Neural progenitor cell (in vitro differentiated cells): ENCODE results near the gene QRICH1. TPM values are rescaled to one million over a fixed set of nuclear protein-coding genes. Genes with fewer than 3 reads are reported as not detected.

ENCODE experiments used
- DNase-seq: peaks from one replicate; pipeline ENCODE4 v3.0.0-alpha.2; 2016; ENCODE audit warnings: low spot score
- H2AFZ ChIP-seq: fragments of 200-600 bp; sonication (generic); replicated peaks from 2 replicates; pipeline ENCODE4 v1.6.1; 2016; ENCODE audit warnings: antibody characterized with exemption
- H3F3A ChIP-seq: fragments of 200-600 bp; sonication (generic); 2 replicates; pipeline ENCODE4 v1.6.1; 2016; ENCODE audit warnings: antibody characterized with exemption, low read depth
- H3K27ac ChIP-seq: fragments of 200-600 bp; sonication (generic); 2 replicates; pipeline ENCODE4 v1.5.1; 2016; ENCODE audit warnings: mild to moderate bottlenecking
- H3K27me3 ChIP-seq: fragments of 200-600 bp; sonication (generic); 2 replicates; pipeline ENCODE4 v1.6.1; 2016; ENCODE audit warnings: mild to moderate bottlenecking, moderate library complexity
- H3K36me3 ChIP-seq: fragments of 200-600 bp; sonication (generic); 2 replicates; pipeline ENCODE4 v1.5.1; 2016
- H3K4me1 ChIP-seq: fragments of 200-600 bp; sonication (generic); 2 replicates; pipeline ENCODE4 v1.6.1; 2016; ENCODE audit warnings: mixed run types
- H3K4me2 ChIP-seq: fragments of 200-600 bp; sonication (generic); 2 replicates; pipeline ENCODE4 v1.6.1; 2016
- H3K4me3 ChIP-seq: fragments of 200-600 bp; sonication (generic); 2 replicates; pipeline ENCODE4 v1.5.1; 2016
- H3K79me2 ChIP-seq: fragments of 200-600 bp; sonication (generic); 2 replicates; pipeline ENCODE4 v1.6.1; 2016; ENCODE audit warnings: low read depth
- H3K9ac ChIP-seq: fragments of 200-600 bp; sonication (generic); 2 replicates; pipeline ENCODE4 v1.6.1; 2016
- H3K9me3 ChIP-seq: fragments of 200-600 bp; sonication (generic); 2 replicates; pipeline ENCODE4 v1.5.1; 2016; ENCODE audit warnings: low read depth
- H4K20me1 ChIP-seq: fragments of 200-600 bp; sonication (generic); 2 replicates; pipeline ENCODE4 v1.6.1; 2016; ENCODE audit warnings: low read depth
- H3K27ac Mint-ChIP-seq: 3 replicates; pipeline ENCODE4 v1.8.0; 2021; ENCODE audit warnings: mixed read lengths
- H3K27me3 Mint-ChIP-seq: 2 replicates; pipeline ENCODE4 v1.8.0; 2022; ENCODE audit warnings: low read depth, mild to moderate bottlenecking, inconsistent platforms, moderate library complexity, mixed read lengths; ENCODE audit not compliant: insufficient read depth
- H3K36me3 Mint-ChIP-seq: 3 replicates; pipeline ENCODE4 v1.8.0; 2021; ENCODE audit warnings: mixed read lengths
- H3K4me1 Mint-ChIP-seq: 3 replicates; pipeline ENCODE4 v1.8.0; 2021; ENCODE audit warnings: mixed read lengths
- H3K4me3 Mint-ChIP-seq: 3 replicates; pipeline ENCODE4 v1.8.0; 2021; ENCODE audit warnings: mild to moderate bottlenecking, moderate library complexity, mixed read lengths
- H3K9me3 Mint-ChIP-seq: 3 replicates; pipeline ENCODE4 v1.8.0; 2020; ENCODE audit warnings: mixed read lengths
- CTCF ChIP-seq: fragments of 200-600 bp; sonication (generic); IDR thresholded peaks from 2 replicates; pipeline ENCODE4 v1.5.1; 2017; ENCODE audit warnings: antibody characterized with exemption, mild to moderate bottlenecking
- EZH2 ChIP-seq: fragments of 200-600 bp; sonication (generic); IDR thresholded peaks from 2 replicates; pipeline ENCODE4 v1.6.1; 2017; ENCODE audit warnings: antibody characterized with exemption, mild to moderate bottlenecking, moderate library complexity
- EZH2phosphoT487 ChIP-seq: fragments of 200-600 bp; sonication (generic); IDR thresholded peaks from 2 replicates; pipeline ENCODE4 v1.6.1; 2017; ENCODE audit warnings: antibody characterized with exemption
- total RNA-seq: library from RNA; depleted of rRNA; stranded (reverse); fragments of >200 nt; gene quantifications from 2 replicates; pipeline ENCODE4 v1.2.3, GENCODE V29; 2015; ENCODE audit warnings: low replicate concordance

QRICH1 gene
- total RNA-seq, 1 donor from 2014 or later, result 167 TPM

DNA sequence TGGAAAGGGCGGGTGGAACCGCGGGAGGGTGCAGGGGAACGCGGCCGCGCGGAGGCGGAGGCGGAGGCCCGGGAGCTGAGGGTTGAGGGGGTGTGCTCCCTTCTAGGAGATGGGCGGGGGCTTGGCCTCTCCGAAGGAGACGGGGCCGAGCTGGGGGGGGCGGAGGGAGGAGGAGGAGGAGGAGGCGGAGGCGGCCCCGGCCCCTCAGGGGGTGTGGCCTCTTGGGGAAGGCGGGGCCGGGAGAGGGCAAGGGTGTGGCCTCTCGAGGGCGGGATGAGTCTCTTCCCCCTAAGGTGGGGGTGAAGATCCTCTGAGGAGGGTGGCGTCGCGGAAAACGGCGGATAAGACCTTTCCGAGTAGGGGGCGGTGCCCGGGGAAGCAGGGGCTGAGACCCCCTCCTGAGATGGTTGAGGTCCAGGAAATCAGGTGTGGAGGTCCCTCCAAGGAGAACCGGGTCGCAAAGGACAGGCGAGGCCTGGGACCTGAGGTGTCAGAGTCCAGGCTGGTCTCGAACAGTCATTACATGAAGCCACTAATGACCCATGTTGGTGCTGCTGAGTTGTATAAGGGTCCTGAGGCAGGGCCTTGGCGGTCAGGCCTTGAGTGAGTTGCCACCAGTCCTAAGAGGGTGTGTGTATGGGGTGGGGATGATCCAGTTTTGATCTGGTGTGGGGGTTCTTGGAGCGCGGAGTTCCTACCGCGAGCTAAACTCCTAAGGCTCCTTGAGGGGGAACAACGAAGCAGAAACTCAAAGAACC is 85.9 kb downstream of the QRICH1 start:
- peaks cover 58% of the 10 kb centered on the region for H3K79me2 ChIP-seq
- peaks cover 19% of the 10 kb centered on the region for H3K4me1 Mint-ChIP-seq
- peak overlapping the region; percentile 95 for H2AFZ ChIP-seq
- H3K4me2 ChIP-seq, result peak overlapping the region; percentile 96
- peaks cover 3% of the 10 kb centered on the region for H3K9me3 Mint-ChIP-seq
- H3K9ac ChIP-seq, result peak overlapping the region; percentile 93
- peaks cover 51% of the 10 kb centered on the region for H4K20me1 ChIP-seq
- no peaks in the 10 kb centered on the region for H3K27me3 ChIP-seq
- peaks cover 14% of the 10 kb centered on the region for H3F3A ChIP-seq
- H3K27ac Mint-ChIP-seq, result peak overlapping the region; percentile 100
- peak overlapping the region; percentile 92 for H3K27ac ChIP-seq
- H3K36me3 ChIP-seq, result no peaks in the 10 kb centered on the region
- peak overlapping the region; percentile 100 for H3K4me3 Mint-ChIP-seq
- TF ChIP-seq CTCF (no peak), EZH2phosphoT487 (no peak), EZH2 (no peak)
- H3K27me3 Mint-ChIP-seq, result peaks cover 9% of the 10 kb centered on the region
- peak; percentile 96 for DNase-seq
- H3K4me3 ChIP-seq, result peak overlapping the region; percentile 88
- H3K9me3 ChIP-seq, result no peaks in the 10 kb centered on the region
- H3K4me1 ChIP-seq, result peaks cover 13% of the 10 kb centered on the region
- H3K36me3 Mint-ChIP-seq, result peaks cover 13% of the 10 kb centered on the region

DNA sequence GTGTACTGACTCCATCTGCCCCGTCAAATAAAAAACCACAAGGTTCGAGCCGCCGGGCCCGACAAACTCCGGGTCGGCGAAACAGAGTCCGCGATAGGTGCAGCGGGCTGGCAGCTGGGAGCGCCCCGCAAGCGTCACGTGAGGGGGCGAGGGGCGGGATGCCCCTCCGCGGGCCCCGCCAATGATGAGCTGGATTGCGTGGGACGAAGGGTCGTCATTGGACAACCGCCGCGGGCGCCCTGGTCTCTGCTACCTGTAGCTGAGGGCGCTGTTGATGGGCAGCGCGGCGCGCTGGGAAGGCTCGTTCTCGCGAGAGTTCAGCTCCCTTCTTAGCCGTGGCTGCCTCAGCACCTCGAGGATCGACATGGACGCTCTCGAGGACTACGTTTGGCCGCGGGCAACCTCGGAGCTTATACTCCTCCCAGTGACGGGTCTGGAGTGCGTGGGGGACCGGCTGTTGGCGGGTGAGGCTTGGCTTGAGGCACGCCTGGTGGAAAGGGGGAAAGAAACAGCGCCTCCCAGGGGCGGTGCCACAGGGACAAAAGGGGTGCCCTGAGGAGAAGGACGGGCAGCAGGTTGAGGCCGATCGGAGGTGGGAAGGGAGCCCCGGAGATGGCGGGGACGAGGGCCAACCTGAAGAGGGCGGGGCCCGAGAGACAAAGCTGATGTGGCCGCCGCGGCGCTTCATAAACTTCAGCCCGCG is 86.7 kb downstream of the QRICH1 start, which contains the start of gene WDR6:
Gene WDR6 (plus strand): TSS at position 324 of the 703 bp plus-strand sequence. CDS start 41 bp downstream, at position 365.
- Histone ChIP-seq H3K27ac (peak within 1 kb of the TSS; percentile 92), H3K9me3 (no peaks in the 10 kb centered on the region), H3K4me2 (peak within 1 kb of the TSS; percentile 96), H3K36me3 (no peaks in the 10 kb centered on the region), H3K4me1 (peaks cover 13% of the 10 kb centered on the region), H3K79me2 (peaks cover 50% of the 10 kb centered on the region), H3K4me3 (peak within 1 kb of the TSS; percentile 88), H3K9ac (peak within 1 kb of the TSS; percentile 93), H3F3A (peaks cover 14% of the 10 kb centered on the region), H2AFZ (peak within 1 kb of the TSS; percentile 95), H4K20me1 (peaks cover 45% of the 10 kb centered on the region), H3K27me3 (no peaks in the 10 kb centered on the region)
- H3K36me3 Mint-ChIP-seq, result peaks cover 12% of the 10 kb centered on the region
- H3K27me3 Mint-ChIP-seq, result peaks cover 9% of the 10 kb centered on the region
- DNase-seq, result peak; percentile 99
- H3K27ac Mint-ChIP-seq, result peak within 1 kb of the TSS; percentile 100
- peaks cover 19% of the 10 kb centered on the region for H3K4me1 Mint-ChIP-seq
- peak within 1 kb of the TSS; percentile 100 for H3K4me3 Mint-ChIP-seq
- peaks cover 3% of the 10 kb centered on the region for H3K9me3 Mint-ChIP-seq
- peak; percentile 54 for TF ChIP-seq CTCF
- no peak for TF ChIP-seq EZH2phosphoT487

DNA sequence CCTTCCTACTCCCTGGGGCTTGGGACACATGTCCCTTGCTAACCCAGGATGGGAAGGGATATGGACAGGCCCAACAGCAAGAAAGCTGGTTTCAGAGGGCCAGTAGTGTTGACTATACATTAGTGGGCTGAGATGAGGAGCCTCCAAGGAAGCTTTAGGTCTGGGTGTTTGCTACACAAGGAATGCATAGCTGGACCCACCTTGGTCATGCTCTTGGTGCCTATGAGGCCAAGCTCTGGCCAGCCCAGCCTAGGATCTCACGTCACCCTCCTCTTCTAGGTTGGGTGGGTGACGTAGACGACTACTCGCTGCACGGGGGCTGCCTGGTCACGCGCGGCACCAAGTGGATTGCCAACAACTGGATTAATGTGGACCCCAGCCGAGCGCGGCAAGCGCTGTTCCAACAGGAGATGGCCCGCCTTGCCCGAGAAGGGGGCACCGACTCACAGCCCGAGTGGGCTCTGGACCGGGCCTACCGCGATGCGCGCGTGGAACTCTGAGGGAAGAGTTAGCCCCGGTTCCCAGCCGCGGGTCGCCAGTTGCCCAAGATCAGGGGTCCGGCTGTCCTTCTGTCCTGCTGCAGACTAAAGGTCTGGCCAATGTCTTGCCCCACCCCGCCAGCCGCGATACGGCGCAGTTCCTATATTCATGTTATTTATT is 87.3 kb downstream of the QRICH1 start:
- Mint-ChIP-seq H3K9me3 (peaks cover 3% of the 10 kb centered on the region), H3K4me3 (peak overlapping the region; percentile 100), H3K36me3 (peaks cover 7% of the 10 kb centered on the region), H3K27me3 (peaks cover 9% of the 10 kb centered on the region), H3K27ac (peak overlapping the region; percentile 100), H3K4me1 (peaks cover 16% of the 10 kb centered on the region)
- DNase-seq, result peak; percentile 30
- Histone ChIP-seq H4K20me1 (peaks cover 38% of the 10 kb centered on the region), H3K36me3 (no peaks in the 10 kb centered on the region), H3K9ac (peak overlapping the region; percentile 70), H3K79me2 (peaks cover 43% of the 10 kb centered on the region), H3K4me3 (peak overlapping the region; percentile 88), H3K4me2 (peak overlapping the region; percentile 96), H2AFZ (no peak overlapping the region), H3K9me3 (no peaks in the 10 kb centered on the region), H3K4me1 (peaks cover 13% of the 10 kb centered on the region), H3K27me3 (no peaks in the 10 kb centered on the region), H3K27ac (no peak overlapping the region), H3F3A (peaks cover 13% of the 10 kb centered on the region)
- TF ChIP-seq EZH2phosphoT487, result no peak
- TF ChIP-seq CTCF, result no peak
- TF ChIP-seq EZH2, result no peak
